Gastroesophageal sphincter (tissue), 4 donors: ENCODE measurements around the gene IMMT. TPM values are rescaled to one million over a fixed set of nuclear protein-coding genes. Genes with fewer than 3 reads are reported as not detected.
A peak's percentile ranks its signal among the peaks of the same experiment; 100 is the strongest.

Source experiments
- ATAC-seq: fragments of 150-250 bp; one replicate; pipeline ENCODE4 v1.9.1; 2016; ENCODE audit warnings: mild to moderate bottlenecking, moderate library complexity
- H3K27ac ChIP-seq, 4 donors: fragments of 200-600 bp; sonication (generic) in 3 of 4; 1 replicate in 3 of 4; 2 replicates in 1 of 4; pipeline ENCODE4 v1.5.1; 2016 to 2019
- H3K27me3 ChIP-seq: fragments of 200-600 bp; sonication (generic); one replicate; pipeline ENCODE4 v1.5.1; 2019
- H3K36me3 ChIP-seq, 2 donors: fragments of 200-600 bp; sonication (generic); one replicate each; pipeline ENCODE4 v1.5.1; 2019; ENCODE audit warnings: control low read depth in 1 of 2
- H3K4me1 ChIP-seq, 3 donors: fragments of 200-600 bp; sonication (generic); 1 replicate in 2 of 3; 2 replicates in 1 of 3; pipeline ENCODE4 v1.5.1; 2016 to 2019; ENCODE audit warnings: control low read depth in 2 of 3
- H3K4me3 ChIP-seq, 2 donors: fragments of 200-600 bp; sonication (generic); one replicate each; pipeline ENCODE4 v1.5.1; 2019; ENCODE audit warnings: mild to moderate bottlenecking in 1 of 2, moderate library complexity in 1 of 2
- H3K9me3 ChIP-seq, 3 donors: fragments of 200-600 bp; sonication (generic); one replicate each; pipeline ENCODE4 v1.5.1; 2017 to 2019; ENCODE audit warnings: control low read depth in 2 of 3
- CTCF ChIP-seq, 4 experiments: fragments of 200-600 bp in 2 of 4; fragments of 450-650 bp in 2 of 4; sonication (generic) in 1 of 4; IDR thresholded peaks; one replicate each; pipeline ENCODE4 v1.5.1; 2017 to 2019; ENCODE audit warnings: antibody characterized with exemption in 4 of 4, mild to moderate bottlenecking in 2 of 4, moderate library complexity in 2 of 4
- EP300 ChIP-seq: sonication (generic); formaldehyde crosslinking; IDR thresholded peaks from one replicate; pipeline ENCODE4 v1.6.1; 2017; ENCODE audit warnings: antibody characterized with exemption, mild to moderate bottlenecking
- POLR2A ChIP-seq, 2 donors: fragments of 450-650 bp; IDR thresholded peaks; one replicate each; pipeline ENCODE4 v1.6.1; 2017; ENCODE audit warnings: antibody characterized with exemption in 2 of 2, mild to moderate bottlenecking in 2 of 2, moderate library complexity in 1 of 2
- POLR2AphosphoS5 ChIP-seq: sonication (generic); formaldehyde crosslinking; IDR thresholded peaks from one replicate; pipeline ENCODE4 v1.6.1; 2017; ENCODE audit warnings: antibody characterized with exemption
- WGBS, 2 donors: methylation state at CpG; one replicate each; pipeline ENCODE4 v1.1.5; 2018; ENCODE audit warnings: low coverage in 1 of 2; 5-methylcytosine and 5-hydroxymethylcytosine counted together
- total RNA-seq, 4 donors: library from RNA; depleted of rRNA; stranded (reverse); fragments of >200 nt; gene quantifications; one replicate each; pipeline ENCODE4 v1.1.0, GENCODE V29; 2016

IMMT gene
- total RNA-seq, 4 donors from 2014 or later, result 57.3 to 72.3 (median 63.1) TPM

- Histone ChIP-seq H3K9me3 (no peaks in the 10 kb centered on the region), H3K4me1 (peaks cover 7 to 70% (median 22%) of the 10 kb centered on the region in 3 donors), H3K27ac (peak overlapping the region; percentile 66 to 100 (median 100)), H3K4me3 (peak overlapping the region; percentile 50 to 95), H3K36me3 (no peaks in the 10 kb centered on the region), H3K27me3 (no peaks in the 10 kb centered on the region)
- ATAC-seq, result no peak
- WGBS, 2 donors, result 0 to 67% methylated on average over 7 to 10 of the region's 23 CpGs
- no peak for TF ChIP-seq EP300
- no peak for TF ChIP-seq CTCF (IDR thresholded peaks at IDR 0.05)
- no peak for TF ChIP-seq POLR2AphosphoS5
Observed at GRCh38 chr2:86195808-86196387, 636 bp upstream of the IMMT start.

GRCh38 chr2:86194751-86195054 is 559 bp downstream of the IMMT start:
- Histone ChIP-seq H3K27me3 (no peaks in the 10 kb centered on the region), H3K9me3 (no peaks in the 10 kb centered on the region), H3K4me1 (peaks cover 7 to 71% (median 25%) of the 10 kb centered on the region in 3 donors), H3K36me3 (peaks cover 0 to 3% of the 10 kb centered on the region in 2 donors), H3K27ac (peak overlapping the region; percentile 87 to 100 (median 100)), H3K4me3 (peak overlapping the region; percentile 50 to 95)
- ATAC-seq, result no peak
- 0% methylated on average over 1 to 2 of the region's 17 CpGs for WGBS, 2 donors
- TF ChIP-seq CTCF (IDR thresholded peaks at IDR 0.05), result no peak
- no peak for TF ChIP-seq POLR2AphosphoS5
- no peak for TF ChIP-seq EP300
- TF ChIP-seq POLR2A (IDR thresholded peaks at IDR 0.05), result no peak

DNA sequence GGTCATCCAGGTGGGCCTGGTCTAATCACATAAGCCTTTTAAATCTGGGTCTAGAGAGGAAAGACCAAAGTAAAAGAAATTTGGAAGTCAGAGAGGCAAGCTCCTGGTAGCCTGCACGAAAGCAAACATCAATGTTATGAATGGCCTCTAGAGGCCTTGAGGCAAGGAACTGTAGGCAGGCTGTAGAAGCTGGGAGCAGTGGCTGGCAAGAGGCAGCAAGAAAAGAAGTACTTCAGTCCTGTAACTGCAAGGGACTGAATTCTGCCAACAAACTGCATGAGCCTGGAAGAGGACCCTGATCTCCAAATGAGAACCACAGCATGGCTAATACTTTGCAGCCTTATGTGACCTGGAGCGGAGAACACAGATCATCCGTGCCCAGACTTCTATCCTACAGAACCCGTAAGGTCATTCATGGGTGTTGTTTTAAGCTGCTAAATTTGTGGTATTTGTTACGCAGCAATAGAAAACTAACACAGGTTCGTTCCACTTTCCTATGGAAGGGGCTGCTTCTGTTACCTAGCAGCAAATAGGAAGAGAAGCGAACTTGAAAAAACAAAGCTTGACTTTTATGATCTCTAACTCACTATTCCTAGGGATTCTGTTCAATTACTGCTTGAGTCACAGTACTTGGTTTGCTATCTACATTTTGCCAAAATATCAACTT is 1.2 kb downstream of the IMMT start:
- Histone ChIP-seq H3K9me3 (no peaks in the 10 kb centered on the region), H3K27ac (peak overlapping the region; percentile 87 to 100 (median 100)), H3K4me1 (peaks cover 7 to 77% (median 25%) of the 10 kb centered on the region in 3 donors), H3K27me3 (no peaks in the 10 kb centered on the region), H3K36me3 (peaks cover 0 to 3% of the 10 kb centered on the region in 2 donors), H3K4me3 (peak overlapping the region; percentile 50 to 95)
- ATAC-seq, result no peak
- TF ChIP-seq POLR2AphosphoS5 (no peak), POLR2A (IDR thresholded peaks at IDR 0.05) (no peak), CTCF (IDR thresholded peaks at IDR 0.05) (no peak), EP300 (no peak)
- WGBS, 2 donors, result 56 to 61% methylated on average over 5 to 7 of the region's 7 CpGs

- H3K9me3 ChIP-seq, result no peaks in the 10 kb centered on the region
- no peak overlapping the region for H3K4me3 ChIP-seq
- no peaks in the 10 kb centered on the region for H3K27me3 ChIP-seq
- peaks cover 15 to 94% (median 21%) of the 10 kb centered on the region in 3 donors for H3K4me1 ChIP-seq
- 68 to 83% methylated on average over 7 of the region's 7 CpGs for WGBS, 2 donors
- no peak for ATAC-seq
- H3K27ac ChIP-seq, result no peak overlapping the region
- H3K36me3 ChIP-seq, result peaks cover 0 to 3% of the 10 kb centered on the region in 2 donors
- TF ChIP-seq POLR2A (IDR thresholded peaks at IDR 0.05) (no peak), EP300 (no peak), CTCF (IDR thresholded peaks at IDR 0.05) (no peak), POLR2AphosphoS5 (no peak)
Observed at GRCh38 chr2:86189782-86190416, 5.4 kb downstream of the IMMT start.
